GM19238 (cell line): ENCODE results near the gene ATRN.
"Not testable (repeated sequence)": the region's sequence is repeated elsewhere in the genome, so short reads cannot be mapped to it uniquely, and the experiment has no call there.

ENCODE experiments used
- DNase-seq: peaks from one replicate; pipeline ENCODE4 v3.0.0; 2011; ENCODE audit warnings: low spot score; ENCODE audit not compliant: insufficient read length

The ATRN gene

GRCh38 chr20:3563133-3563532 lies 92.3 kb downstream of the ATRN start:
- no peak for DNase-seq

DNA sequence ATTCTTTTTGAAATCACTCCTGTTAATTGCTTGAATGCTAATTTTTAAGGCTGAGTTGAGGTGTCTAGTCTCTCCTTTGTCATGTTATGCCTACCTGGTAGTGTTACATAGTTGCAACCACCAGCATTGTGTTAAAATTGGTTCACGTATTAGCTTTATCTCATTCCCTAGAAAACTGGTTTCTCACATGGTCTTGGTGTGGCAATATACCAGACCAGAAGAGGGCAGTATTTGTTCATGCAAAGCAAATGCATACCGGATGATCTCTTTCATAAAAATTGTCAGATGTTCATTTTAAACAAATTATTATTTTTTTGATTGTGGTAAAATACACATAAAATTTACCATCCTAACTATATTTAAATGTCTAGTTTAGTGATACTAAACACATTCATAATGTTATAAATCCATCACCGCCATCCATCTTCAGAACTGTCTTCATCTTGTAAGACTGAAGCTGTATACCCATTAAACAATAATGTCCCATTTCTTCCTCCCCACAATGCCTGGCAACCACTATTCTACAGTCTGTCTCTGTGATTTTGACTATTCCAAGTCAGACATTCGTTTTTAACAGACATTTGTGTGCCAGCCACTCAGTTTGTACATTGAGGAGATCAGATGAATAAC lies 92.8 kb downstream of the ATRN start:
- no peak for DNase-seq

- no peak for DNase-seq
Measured at GRCh38 chr20:3565851-3566250, 95.0 kb downstream of the ATRN start.

- DNase-seq: no peak
Measured at GRCh38 chr20:3572151-3572550, 101.3 kb downstream of the ATRN start.

GRCh38 chr20:3576363-3576762 lies 105.5 kb downstream of the ATRN start:
- DNase-seq: no peak

GRCh38 chr20:3577366-3577765 lies 106.5 kb downstream of the ATRN start:
- no peak for DNase-seq

DNA sequence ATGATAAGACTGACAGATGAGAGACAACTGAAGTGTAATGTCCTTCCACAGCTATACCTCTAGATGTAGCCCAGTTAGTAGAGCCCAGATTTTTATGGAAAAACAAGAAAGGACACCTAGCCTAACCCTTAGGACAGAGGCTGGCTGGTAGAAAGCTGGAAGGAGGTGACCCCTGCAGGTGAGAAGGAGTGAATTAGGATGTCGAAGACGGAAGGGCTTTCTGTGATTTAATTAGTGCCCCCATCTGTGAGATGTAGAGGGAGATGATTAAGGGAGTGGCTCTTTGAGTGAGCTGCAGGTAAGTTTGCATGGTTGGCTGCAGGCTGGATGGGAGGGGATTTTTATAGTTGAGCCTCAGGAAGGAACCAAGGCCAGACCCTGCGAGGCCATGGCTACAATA lies 109.6 kb downstream of the ATRN start:
- DNase-seq: no peak

DNA sequence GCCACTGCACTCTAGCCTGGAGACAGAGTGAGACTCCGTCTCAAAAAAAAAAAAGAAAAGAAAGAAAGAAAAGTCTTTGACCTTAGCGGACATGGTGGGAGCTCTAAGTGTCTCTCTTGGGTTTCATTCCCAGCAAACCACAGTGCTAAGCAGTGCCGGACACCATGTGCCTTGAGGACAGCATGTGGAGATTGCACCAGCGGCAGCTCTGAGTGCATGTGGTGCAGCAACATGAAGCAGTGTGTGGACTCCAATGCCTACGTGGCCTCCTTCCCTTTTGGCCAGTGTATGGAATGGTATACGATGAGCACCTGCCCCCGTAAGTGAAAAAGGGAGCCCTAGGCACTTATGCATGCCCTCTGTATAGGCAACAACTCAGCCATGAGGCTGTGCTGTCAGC lies 112.9 kb downstream of the ATRN start:
- no peak for DNase-seq

- no peak for DNase-seq
Measured at GRCh38 chr20:3586093-3586492, 115.3 kb downstream of the ATRN start.

GRCh38 chr20:3590164-3590563 lies 119.3 kb downstream of the ATRN start:
- DNase-seq: no peak

DNA sequence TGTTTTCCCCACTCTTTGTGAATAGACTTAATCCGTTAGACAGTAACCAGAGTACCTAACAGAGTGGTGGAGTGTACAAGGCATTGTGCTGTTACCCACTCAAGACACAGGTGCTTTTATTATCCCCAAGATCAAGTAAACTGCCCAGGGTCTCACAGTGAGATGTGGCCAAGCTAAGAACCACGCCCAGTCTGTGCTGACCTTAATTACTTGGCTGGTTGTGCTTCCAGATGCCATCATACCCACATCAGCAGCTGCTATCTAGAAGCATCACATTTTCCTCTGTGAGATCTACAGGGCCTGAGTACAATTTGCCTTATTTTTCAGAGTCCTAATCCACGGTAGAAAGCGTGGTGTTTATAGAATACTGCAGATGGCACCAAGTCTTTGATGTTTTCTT lies 122.1 kb downstream of the ATRN start:
- DNase-seq: no peak

- no peak for DNase-seq
Measured at GRCh38 chr20:3595541-3595940, 124.7 kb downstream of the ATRN start.

GRCh38 chr20:3603108-3603507 lies 132.3 kb downstream of the ATRN start:
- no peak for DNase-seq

DNA sequence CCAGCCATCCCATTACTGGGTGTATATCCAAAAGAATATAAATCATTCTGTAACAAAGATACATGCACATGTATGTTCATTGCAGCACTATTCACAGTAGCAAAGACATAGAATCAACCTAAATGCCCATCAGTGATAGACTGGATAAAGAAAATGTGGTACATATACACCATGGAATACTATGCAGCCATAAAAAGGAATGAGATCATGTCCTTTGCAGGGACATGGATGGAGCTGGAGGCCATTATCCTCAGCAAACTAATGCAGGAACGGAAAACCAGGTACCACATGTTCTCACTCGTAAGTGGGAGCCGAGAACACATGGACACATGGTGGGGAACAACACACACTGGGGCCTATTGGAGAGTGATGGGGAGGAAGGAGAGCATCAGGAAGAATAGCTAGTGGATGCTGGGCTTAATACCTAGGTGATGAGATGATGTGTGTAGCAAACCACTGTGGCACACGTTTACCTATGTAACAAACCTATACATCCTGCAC lies 134.6 kb downstream of the ATRN start:
- DNase-seq: not testable (repeated sequence)

GRCh38 chr20:3606021-3606420 lies 135.2 kb downstream of the ATRN start:
- DNase-seq: no peak

GRCh38 chr20:3611901-3612300 lies 141.1 kb downstream of the ATRN start:
- no peak for DNase-seq

DNA sequence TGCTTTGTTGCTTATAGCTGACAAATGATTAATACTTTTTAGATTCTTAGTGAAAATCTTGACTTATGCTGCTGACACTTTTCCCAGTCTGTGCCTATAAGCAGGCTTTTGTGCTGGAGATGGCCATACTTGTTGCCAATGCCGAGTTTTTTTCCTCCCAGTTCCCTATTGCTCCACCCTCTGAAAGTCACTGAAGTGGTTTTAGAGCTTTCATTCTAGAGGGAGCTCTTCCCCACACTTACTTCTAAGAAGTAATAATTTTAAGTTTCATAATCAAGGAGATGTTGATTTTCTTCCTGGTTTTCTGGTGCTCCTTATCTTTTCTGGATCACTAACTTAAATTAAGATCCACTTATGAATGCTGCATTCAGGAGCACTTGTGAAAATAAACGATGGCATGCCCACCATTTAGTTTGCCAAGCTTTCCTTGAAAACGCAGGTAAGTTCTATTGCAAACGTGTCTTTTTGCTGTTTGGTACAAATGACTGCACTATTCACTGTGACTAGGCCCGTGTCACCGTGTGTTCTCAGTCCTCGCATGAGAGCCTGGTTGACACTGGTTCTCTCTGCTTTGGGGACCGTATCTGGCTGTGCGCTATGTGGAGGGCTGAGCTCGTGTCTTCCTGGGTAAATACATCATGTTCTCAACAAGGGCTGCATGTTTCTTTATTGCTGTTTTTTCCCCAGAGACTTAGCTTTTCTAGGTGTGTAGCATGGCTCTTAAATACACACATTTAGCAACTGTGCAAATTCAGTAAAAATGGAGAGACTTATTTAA lies 142.2 kb downstream of the ATRN start:
- no peak for DNase-seq

GRCh38 chr20:3613821-3614440 lies 143.1 kb downstream of the ATRN start:
- no peak for DNase-seq

GRCh38 chr20:3614466-3614865 lies 143.6 kb downstream of the ATRN start:
- DNase-seq: no peak

GRCh38 chr20:3615171-3615840 lies 144.5 kb downstream of the ATRN start:
- DNase-seq: not testable (repeated sequence)

GRCh38 chr20:3616250-3616649 lies 145.4 kb downstream of the ATRN start:
- DNase-seq: no peak

DNA sequence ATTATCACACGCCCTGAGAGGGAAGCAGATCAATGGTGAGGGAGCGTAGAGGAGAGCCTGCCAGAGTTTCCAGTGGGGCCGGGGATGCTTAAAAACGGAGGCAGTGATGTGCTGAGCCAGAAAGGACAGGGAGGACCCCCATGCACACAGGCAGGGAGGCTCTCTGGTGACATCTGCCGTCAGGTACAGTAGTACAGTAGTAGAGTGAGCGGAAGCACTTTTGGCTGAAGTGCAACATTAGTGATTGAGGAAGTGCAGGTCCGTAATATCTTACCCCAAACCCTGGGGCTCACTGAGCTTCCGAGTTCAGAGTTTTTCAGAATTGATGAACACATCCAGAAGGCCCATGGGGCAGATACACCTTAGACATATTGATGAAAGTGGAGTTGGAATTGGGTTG lies 150.3 kb downstream of the ATRN start:
- no peak for DNase-seq
